ENCODE results near the gene PRDX3.

GRCh38 chr10:119118231-119118630 lies 60.4 kb downstream of the PRDX3 start:
- TF ChIP-seq POLR2AphosphoS5 (IDR thresholded peaks at IDR 0.05) = no peak
- TF ChIP-seq CTCF (IDR thresholded peaks at IDR 0.05) = no peak
- no peak for TF ChIP-seq POLR2A (IDR thresholded peaks at IDR 0.05)
